Progenitor cell of endocrine pancreas (in vitro differentiated cells): ENCODE data around the gene PDE5A. TPM values are rescaled to one million over a fixed set of nuclear protein-coding genes. Genes with fewer than 3 reads are reported as not detected.
"Not testable (repeated sequence)": the region's sequence is repeated elsewhere in the genome, so short reads cannot be mapped to it uniquely, and the experiment has no call there.

Source experiments
- DNase-seq: peaks from one replicate; pipeline ENCODE4 v3.0.0; 2021; ENCODE audit warnings: low spot score; ENCODE audit not compliant: unreplicated experiment
- H3K27ac Mint-ChIP-seq: 2 replicates; pipeline ENCODE4 v1.8.0; 2021; ENCODE audit warnings: mild to moderate bottlenecking, moderate library complexity, mixed read lengths
- H3K27me3 Mint-ChIP-seq: 2 replicates; pipeline ENCODE4 v1.8.0; 2021; ENCODE audit warnings: mixed read lengths
- H3K36me3 Mint-ChIP-seq: 2 replicates; pipeline ENCODE4 v1.8.0; 2022; ENCODE audit warnings: mixed read lengths; ENCODE audit not compliant: insufficient read depth
- H3K4me1 Mint-ChIP-seq: 2 replicates; pipeline ENCODE4 v1.8.0; 2021; ENCODE audit warnings: low read depth, mixed read lengths
- H3K4me3 Mint-ChIP-seq: 2 replicates; pipeline ENCODE4 v1.8.0; 2021; ENCODE audit warnings: low read depth, mild to moderate bottlenecking, moderate library complexity, mixed read lengths
- H3K9me3 Mint-ChIP-seq: 2 replicates; pipeline ENCODE4 v1.8.0; 2021; ENCODE audit warnings: low read depth, mixed read lengths
- total RNA-seq: library from RNA; stranded (reverse); gene quantifications from 2 replicates; pipeline ENCODE4 v1.2.1, GENCODE V29; 2021
- TF ChIP-seq, protein P1 (sequence below): fragments of 200-600 bp; sonication (generic); IDR thresholded peaks from one replicate; pipeline ENCODE4 v1.5.0; 2021; ENCODE audit warnings: antibody characterized with exemption, mild to moderate bottlenecking; ENCODE audit not compliant: unreplicated experiment

The PDE5A gene
- total RNA-seq, 1 donor from 2014 or later: 44.6 TPM

DNA sequence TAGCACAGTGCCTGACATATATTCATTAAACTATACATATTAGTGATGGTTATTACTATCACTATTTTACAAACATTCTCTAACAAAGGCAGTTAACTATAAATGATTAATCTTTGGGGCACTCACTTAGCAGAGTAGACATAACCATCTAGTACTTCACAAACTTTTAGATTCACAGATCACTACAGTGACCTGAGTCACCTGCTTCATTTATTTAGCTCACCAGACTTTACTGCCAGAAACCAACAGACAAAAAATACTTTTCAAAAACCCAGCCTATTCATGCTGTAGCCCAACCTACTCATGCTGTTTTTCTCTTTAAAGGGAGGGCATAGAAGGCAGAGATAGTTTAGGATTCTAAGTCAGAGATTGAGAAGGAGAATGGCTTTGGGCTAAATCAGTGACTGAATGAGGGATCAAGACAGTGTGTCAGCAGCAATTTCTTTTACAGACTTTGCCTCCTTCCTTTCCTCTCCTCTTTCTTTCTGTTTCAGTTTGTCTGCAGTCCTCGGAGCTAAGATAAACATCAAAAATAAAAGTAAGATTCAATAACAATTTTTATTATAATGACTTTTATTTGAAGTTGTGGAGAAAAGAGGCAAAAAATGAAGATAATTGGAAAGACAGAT, 34.7 kb upstream of the PDE5A start:
- Mint-ChIP-seq H3K27me3 (no peaks in the 10 kb centered on the region), H3K4me3 (no peak overlapping the region), H3K36me3 (no peaks in the 10 kb centered on the region), H3K27ac (no peak overlapping the region), H3K4me1 (peaks cover 15% of the 10 kb centered on the region), H3K9me3 (no peaks in the 10 kb centered on the region)
- TF ChIP-seq, protein P1, sequence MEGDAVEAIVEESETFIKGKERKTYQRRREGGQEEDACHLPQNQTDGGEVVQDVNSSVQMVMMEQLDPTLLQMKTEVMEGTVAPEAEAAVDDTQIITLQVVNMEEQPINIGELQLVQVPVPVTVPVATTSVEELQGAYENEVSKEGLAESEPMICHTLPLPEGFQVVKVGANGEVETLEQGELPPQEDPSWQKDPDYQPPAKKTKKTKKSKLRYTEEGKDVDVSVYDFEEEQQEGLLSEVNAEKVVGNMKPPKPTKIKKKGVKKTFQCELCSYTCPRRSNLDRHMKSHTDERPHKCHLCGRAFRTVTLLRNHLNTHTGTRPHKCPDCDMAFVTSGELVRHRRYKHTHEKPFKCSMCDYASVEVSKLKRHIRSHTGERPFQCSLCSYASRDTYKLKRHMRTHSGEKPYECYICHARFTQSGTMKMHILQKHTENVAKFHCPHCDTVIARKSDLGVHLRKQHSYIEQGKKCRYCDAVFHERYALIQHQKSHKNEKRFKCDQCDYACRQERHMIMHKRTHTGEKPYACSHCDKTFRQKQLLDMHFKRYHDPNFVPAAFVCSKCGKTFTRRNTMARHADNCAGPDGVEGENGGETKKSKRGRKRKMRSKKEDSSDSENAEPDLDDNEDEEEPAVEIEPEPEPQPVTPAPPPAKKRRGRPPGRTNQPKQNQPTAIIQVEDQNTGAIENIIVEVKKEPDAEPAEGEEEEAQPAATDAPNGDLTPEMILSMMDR: no peak
- no peak for DNase-seq

DNA sequence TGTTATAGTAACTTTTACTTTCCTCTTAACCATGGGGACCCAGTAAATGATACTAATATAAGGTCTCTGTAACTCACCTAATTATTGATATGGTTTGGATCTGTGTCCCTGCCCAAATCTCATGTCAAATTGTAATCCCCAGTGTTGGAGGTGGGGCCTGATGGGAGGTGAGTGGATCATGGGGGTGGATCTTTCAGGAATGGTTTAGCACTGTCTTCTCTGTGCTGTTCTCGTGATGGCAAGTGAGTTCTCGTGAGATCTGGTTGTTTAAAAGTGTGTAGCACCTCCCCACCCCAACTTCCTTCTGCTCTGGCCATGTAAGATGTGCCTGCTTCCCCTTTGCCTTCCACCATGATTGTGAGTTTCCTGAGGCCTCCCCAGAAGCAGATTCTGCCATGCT, 34.0 kb upstream of the PDE5A start:
- H3K9me3 Mint-ChIP-seq, H3K36me3 Mint-ChIP-seq, H3K4me3 Mint-ChIP-seq, DNase-seq, H3K27me3 Mint-ChIP-seq, H3K27ac Mint-ChIP-seq: not testable (repeated sequence)
- peaks cover 14% of the 10 kb centered on the region for H3K4me1 Mint-ChIP-seq

DNA sequence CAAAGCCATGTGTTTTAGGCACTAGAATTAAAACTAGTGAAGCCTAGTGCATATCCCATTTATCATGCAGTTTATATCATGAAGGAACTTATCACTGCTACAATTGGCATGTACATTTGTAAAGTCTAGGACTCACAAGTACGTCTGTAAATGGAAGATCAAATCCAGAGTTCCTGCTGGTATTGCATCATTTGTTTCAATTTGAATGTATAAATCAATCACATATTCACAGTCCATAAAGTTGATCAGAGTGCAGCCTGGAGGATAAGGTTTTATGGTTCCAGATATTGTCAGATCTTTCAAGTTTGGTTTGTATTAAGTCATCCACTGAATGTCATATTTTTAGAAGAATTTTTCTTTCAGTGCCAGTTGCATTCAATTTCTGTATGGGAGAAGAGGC, 32.6 kb upstream of the PDE5A start:
- Mint-ChIP-seq H3K27ac (no peak overlapping the region), H3K27me3 (no peaks in the 10 kb centered on the region), H3K36me3 (no peaks in the 10 kb centered on the region), H3K9me3 (no peaks in the 10 kb centered on the region), H3K4me1 (peaks cover 10% of the 10 kb centered on the region), H3K4me3 (no peak overlapping the region)
- TF ChIP-seq, protein P1: no peak
- no peak for DNase-seq

DNA sequence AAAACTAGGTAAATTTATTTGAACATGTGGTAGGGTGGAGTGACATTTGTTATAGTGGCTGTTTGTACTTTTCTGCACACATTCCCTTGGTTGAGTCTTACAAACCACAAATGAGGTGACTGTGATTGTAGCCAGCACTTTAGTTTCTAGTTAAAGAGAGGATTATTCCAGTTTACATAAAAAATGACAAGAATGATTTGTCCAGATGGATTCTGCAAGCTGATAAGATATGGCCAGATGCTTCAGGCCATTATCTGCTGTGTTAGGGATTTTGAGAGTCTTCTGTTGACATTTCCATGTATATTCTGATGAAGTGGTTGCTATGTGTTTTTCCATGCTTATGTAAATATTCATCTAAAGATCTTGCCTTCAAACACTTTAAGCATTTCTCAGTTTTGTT, 31.0 kb upstream of the PDE5A start:
- Mint-ChIP-seq H3K4me1 (peaks cover 10% of the 10 kb centered on the region), H3K27me3 (no peaks in the 10 kb centered on the region), H3K9me3 (no peaks in the 10 kb centered on the region), H3K36me3 (no peaks in the 10 kb centered on the region), H3K4me3 (no peak overlapping the region), H3K27ac (no peak overlapping the region)
- no peak for DNase-seq
- TF ChIP-seq, protein P1: no peak

DNA sequence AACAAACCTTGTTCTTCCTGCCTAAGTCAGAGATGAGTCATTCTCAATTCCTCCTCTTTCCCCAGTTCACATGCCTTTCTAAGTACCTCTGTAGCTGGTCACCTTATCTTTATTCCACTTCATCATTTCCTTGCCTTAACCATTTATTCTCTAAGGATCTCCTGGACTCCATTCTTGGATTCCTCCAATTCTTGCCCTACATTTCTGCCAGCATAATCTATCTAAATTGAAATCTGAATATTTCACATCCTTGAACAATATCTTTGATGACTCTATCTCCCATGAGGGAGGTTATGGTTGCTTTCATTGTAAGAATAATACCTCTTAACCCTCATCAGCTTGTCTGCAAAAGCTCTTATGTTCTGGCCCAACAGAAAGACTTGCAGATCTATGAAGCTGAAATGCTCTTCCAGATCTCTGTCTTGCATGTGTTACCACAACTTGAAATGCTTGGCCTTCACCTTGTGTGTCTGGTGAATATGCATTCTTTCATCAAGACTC, 28.6 kb upstream of the PDE5A start:
- H3K4me3 Mint-ChIP-seq: no peak overlapping the region
- TF ChIP-seq, protein P1: no peak
- no peaks in the 10 kb centered on the region for H3K9me3 Mint-ChIP-seq
- no peaks in the 10 kb centered on the region for H3K27me3 Mint-ChIP-seq
- H3K27ac Mint-ChIP-seq: no peak overlapping the region
- no peak for DNase-seq
- peaks cover 7% of the 10 kb centered on the region for H3K4me1 Mint-ChIP-seq
- no peaks in the 10 kb centered on the region for H3K36me3 Mint-ChIP-seq

DNA sequence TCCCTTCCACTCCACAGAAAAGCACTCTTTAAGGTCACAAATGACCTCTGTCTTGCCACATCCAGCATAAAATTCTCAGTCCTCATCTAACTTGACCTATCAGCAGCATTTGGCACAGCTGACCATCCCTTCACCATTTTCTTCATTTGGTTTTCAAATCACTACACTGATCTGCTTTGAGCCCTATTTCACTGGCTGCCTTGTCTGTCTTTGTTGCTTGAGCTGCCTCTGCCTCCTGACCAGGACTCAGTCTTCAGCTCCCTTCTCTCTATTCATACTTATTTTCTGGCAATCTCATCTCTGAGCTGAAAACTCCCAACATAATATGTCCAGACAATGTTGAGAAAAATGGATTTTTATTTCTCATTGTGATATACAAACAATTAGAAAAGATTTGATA, 27.7 kb upstream of the PDE5A start:
- no peaks in the 10 kb centered on the region for H3K36me3 Mint-ChIP-seq
- DNase-seq: no peak
- no peaks in the 10 kb centered on the region for H3K9me3 Mint-ChIP-seq
- H3K27ac Mint-ChIP-seq: no peak overlapping the region
- no peak overlapping the region for H3K4me3 Mint-ChIP-seq
- no peaks in the 10 kb centered on the region for H3K27me3 Mint-ChIP-seq
- TF ChIP-seq, protein P1: no peak
- H3K4me1 Mint-ChIP-seq: peaks cover 7% of the 10 kb centered on the region
